ENCODE data around the gene CD74. TPM values are rescaled to one million over a fixed set of nuclear protein-coding genes. Genes with fewer than 3 reads are reported as not detected.

The CD74 gene
- total and polyA plus RNA-seq, 2 of the 13 experiments (the other 11 are each of a cell fraction or from before 2014, with no cell fraction given): 34.1 to 84.4 TPM

- no peak for FAIRE-seq
- DNase-seq (ENCODE audit: low spot score): no peak
- Histone ChIP-seq H2AFZ (ENCODE audit: low read length) (no peak overlapping the region), H3K27ac (ENCODE audit: extremely low read length, insufficient read depth, low read length) (no peak overlapping the region), H3K9me3 (ENCODE audit: low read length) (no peaks in the 10 kb centered on the region), H4K20me1 (ENCODE audit: insufficient read depth, low read length) (no peaks in the 10 kb centered on the region), H3K4me1 (ENCODE audit: insufficient read depth, low read length) (no peaks in the 10 kb centered on the region), H3K79me2 (ENCODE audit: insufficient read depth, low read length) (no peaks in the 10 kb centered on the region), H3K4me2 (ENCODE audit: low read depth, low read length) (no peak overlapping the region), H3K4me3 (replicated peaks in 1 of 3; ENCODE audit: insufficient read depth in 1 of 3, low read depth in 2 of 3, low read length in 3 of 3) (no peak overlapping the region), H3K9ac (ENCODE audit: insufficient read depth, low read depth, low read length) (no peak overlapping the region), H3K36me3 (replicated peaks in 1 of 2; ENCODE audit: control insufficient read depth in 1 of 2, insufficient read depth in 2 of 2, low read length in 2 of 2) (peaks cover 59 to 95% of the 10 kb centered on the region in 2 experiments), H3K27me3 (ENCODE audit: control insufficient read depth in 1 of 2, insufficient read depth in 2 of 2, low read length in 2 of 2) (no peaks in the 10 kb centered on the region)
- in situ Hi-C loops (cut with HindIII; ENCODE audit: extremely low pct_ligation_motif_present, low pct_unique_long_range_greater_than_20kb) (no loop called here), intact Hi-C loops (cut with micrococcal nuclease; ENCODE audit: unreplicated experiment) (no loop called here)
- POLR2A ChIA-PET: no interaction called here
- no TSS peak for BruUV-seq (replicated peaks)
- no peak for ATAC-seq
- CTCF ChIA-PET (ENCODE audit: low intra/inter-chr PET ratio, low total read pairs): no interaction called here
- TF ChIP-seq NCOA2 (CRISPR knock-in tag; IDR thresholded peaks at IDR 0.05): no peak
- no peak for TF ChIP-seq MXD4 (CRISPR knock-in tag; IDR thresholded peaks at IDR 0.05)
- no peak for TF ChIP-seq PTBP1 (IDR thresholded peaks at IDR 0.05; ENCODE audit: low read depth, low read length, poor library complexity, severe bottlenecking)
- TF ChIP-seq ETV5 (CRISPR knock-in tag; IDR thresholded peaks at IDR 0.05; ENCODE audit: borderline replicate concordance): no peak
- no peak for TF ChIP-seq ZNF264 (CRISPR knock-in tag; IDR thresholded peaks at IDR 0.05)
- no peak for TF ChIP-seq ZNF770 (CRISPR knock-in tag; IDR thresholded peaks at IDR 0.05)
- no peak for TF ChIP-seq CREB3 (CRISPR knock-in tag; IDR thresholded peaks at IDR 0.05)
- 98% methylated on average over 5 of the region's 5 CpGs for WGBS (ENCODE audit: low lambda C conversion rate)
Measured at GRCh38 chr5:150377964-150378694, 34.6 kb downstream of the CD74 start.

All from HepG2 (cell line).